Cardiac fibroblast (primary cell): ENCODE data around the gene DNAJB4.
"Not testable (repeated sequence)": the region's sequence is repeated elsewhere in the genome, so short reads cannot be mapped to it uniquely, and the experiment has no call there.

Experiments used
- DNase-seq, 2 donors: peaks; one replicate each; pipeline versions ENCODE4 v3.0.0 to v3.0.0-alpha.2; 2010; ENCODE audit warnings: low read depth in 2 of 2
- H3K4me3 ChIP-seq, 2 donors: replicated peaks in 1 of 2; 1 replicate in 1 of 2; 2 replicates in 1 of 2; pipeline ENCODE4 v1.5.1; 2011; ENCODE audit warnings: low read depth in 2 of 2, low read length in 2 of 2, mild to moderate bottlenecking in 2 of 2, moderate library complexity in 1 of 2
- TF ChIP-seq, protein P1 (sequence below): IDR thresholded peaks from one replicate; pipeline ENCODE4 v1.5.1; 2011; ENCODE audit warnings: low read depth, mild to moderate bottlenecking, low read length, inconsistent platforms

Gene DNAJB4

DNA sequence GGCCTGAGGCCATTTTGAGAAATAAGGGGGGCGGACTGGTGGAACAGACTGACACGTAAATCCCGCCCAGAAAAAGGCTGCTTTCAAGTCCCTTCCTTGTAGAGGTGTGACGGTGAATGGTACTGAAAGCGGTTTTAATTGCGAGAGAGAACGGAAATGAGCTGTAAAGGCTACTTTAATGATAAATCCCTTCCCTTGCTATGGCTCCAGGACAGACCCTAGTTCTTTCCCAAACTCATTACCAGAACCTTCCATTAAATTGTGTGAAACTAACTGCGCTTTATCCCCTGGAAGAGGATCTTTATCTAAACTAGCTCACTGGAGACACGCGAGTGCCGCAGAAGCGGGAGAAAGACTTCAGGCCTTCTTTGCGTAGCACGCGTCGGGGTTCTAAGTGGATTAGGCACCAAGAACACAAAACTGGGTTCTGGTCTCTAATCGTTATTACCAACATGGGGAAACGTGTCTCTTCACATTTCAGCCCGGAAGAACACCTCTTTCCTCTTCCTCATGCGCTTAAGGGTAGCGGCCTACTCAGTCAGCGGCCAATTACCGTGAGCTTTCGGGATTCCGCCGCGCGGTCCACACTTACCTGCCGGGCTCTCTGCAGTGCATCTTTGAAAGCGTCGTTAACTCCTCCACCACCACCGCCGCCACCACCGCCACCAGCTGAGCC is 26.3 kb upstream of the DNAJB4 start:
- TF ChIP-seq, protein P1, sequence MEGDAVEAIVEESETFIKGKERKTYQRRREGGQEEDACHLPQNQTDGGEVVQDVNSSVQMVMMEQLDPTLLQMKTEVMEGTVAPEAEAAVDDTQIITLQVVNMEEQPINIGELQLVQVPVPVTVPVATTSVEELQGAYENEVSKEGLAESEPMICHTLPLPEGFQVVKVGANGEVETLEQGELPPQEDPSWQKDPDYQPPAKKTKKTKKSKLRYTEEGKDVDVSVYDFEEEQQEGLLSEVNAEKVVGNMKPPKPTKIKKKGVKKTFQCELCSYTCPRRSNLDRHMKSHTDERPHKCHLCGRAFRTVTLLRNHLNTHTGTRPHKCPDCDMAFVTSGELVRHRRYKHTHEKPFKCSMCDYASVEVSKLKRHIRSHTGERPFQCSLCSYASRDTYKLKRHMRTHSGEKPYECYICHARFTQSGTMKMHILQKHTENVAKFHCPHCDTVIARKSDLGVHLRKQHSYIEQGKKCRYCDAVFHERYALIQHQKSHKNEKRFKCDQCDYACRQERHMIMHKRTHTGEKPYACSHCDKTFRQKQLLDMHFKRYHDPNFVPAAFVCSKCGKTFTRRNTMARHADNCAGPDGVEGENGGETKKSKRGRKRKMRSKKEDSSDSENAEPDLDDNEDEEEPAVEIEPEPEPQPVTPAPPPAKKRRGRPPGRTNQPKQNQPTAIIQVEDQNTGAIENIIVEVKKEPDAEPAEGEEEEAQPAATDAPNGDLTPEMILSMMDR: no peak
- H3K4me3 ChIP-seq: peak overlapping the region; percentile 72 to 82
- peak; percentile 95 to 96 for DNase-seq

DNA sequence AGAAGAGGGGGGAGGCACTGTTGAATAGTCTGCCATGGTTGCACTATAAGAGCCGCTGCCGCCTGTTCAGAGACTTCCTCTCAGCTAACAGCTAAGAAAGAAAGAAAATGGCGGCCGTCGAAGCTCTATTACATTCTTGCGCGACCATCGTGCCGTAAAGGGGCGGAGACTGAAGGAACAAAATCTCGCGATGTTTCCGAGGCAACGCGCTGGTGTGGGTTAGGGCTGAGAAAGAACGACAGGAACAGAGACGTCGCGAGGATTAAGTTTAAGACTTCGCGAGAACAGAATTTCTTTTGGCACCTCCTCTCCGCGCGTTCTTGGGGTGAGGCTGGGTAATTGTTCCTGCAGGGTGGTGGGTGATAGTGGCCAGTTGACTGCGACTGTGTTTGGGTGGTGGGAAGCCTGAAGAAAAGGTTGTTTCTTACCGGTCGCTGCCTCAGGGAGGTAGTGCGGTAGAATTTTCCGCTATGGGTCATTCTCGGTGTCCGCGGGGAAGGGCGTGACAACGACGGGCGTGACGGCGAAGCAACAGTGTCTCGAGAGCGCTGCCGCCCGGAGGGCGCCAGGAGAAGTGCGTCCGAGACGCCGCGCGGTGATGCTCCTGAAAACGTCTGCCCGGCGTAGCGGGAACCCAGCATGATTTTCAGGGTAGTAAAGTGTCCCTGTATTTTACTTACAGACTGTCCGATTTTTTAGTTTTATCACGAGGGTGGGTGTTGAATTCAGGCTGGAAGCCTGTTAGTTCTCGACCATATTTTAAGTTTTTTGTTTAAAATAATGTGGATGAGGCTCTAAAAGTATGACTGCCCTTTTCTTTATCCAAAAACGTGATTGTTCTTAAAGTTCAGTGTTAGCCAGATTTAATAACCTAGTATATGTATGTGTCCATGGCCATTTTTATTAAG is 25.5 kb upstream of the DNAJB4 start, which contains the start of gene FUBP1:
TSS of gene FUBP1 (minus strand) at position 104 of the 908 bp plus-strand sequence. CDS start at position 36, 68 bp downstream.
- H3K4me3 ChIP-seq: peak within 1 kb of the TSS; percentile 72 to 82
- TF ChIP-seq, protein P1: peak; percentile 73
- DNase-seq: peak; percentile 100

DNA sequence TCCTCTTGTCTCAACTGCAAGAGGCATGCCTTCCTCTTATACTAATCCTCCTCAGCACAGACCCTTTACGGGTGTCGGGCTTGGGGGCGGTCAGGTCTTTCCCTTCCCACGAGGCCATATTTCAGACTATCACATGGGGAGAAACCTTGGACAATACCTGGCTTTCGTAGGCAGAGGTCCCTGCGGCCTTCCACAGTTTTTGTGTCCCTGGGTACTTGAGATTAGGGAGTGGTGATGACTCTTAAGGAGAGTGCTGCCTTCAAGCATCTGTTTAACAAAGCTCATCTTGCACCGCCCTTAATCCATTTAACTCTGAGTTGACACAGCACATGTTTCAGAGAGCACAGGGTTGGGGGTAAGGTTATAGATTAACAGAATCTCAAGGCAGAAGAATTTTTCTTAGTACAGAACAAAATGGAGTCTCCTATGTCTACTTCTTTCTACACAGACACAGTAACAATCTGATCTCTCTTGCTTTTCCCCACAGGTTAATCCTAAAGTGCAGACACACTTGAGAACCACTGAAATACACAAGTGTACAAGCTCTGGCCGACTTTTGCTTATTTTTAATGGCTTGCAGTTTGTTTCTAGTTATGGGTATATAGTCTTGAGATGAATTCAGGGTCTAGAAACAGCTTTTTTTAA is 21.3 kb upstream of the DNAJB4 start:
- not testable (repeated sequence) for H3K4me3 ChIP-seq, DNase-seq

DNA sequence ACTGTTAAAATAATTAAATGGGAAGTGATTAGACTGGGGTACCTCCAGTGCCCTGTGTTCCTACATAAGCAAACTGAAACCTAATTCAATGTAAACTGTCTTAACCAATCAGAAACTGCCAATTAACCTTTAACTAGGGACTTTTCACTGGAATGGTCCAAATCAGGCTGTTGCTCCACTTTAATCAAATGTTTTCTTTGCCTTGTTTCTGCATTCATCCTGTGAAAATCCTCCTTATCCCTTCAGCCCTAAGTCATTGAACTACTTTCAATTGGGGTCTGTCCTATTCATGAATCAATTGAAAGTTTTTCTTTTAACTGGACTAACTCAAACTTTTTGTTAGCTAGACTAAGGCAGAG is 20.8 kb upstream of the DNAJB4 start:
- no peak for DNase-seq
- no peak overlapping the region for H3K4me3 ChIP-seq
- TF ChIP-seq, protein P1: no peak

DNA sequence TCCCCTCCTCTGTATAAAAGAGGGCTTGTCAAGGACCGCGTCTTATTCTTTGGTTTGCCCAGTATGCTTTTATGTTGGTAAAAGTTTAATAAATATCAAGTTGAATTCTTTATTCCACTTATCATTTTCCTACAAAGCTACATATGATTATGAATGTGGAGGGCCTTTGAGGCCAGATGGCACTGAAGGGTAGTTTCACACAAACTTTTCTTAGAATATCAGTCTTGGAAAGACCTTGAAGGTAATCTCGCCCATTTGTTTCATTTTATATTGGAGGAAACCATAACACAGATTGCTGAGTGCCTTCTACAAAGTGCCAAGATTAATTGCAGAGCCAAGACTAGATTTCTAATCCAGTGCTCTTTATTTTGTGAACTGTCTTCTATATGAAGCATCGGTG is 20.1 kb upstream of the DNAJB4 start:
- DNase-seq: no peak

DNA sequence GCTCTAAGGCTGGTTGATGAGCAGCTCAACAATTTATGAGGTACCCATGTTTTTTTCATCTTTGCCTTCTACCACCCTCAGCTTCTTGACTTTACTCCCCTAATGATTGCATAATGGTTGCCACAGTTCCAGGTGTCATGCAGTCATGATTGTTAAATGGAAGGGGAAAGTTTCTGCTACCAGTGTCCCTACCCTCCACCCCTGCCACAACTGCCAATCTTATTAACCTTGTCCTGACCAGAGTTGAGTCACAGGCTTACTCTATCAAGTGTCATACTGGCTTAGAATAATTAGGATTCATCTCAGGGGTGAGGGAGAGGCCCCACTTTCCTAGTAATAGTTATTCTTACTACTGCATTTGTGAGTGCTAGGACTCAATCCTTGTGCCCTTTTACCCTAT is 17.9 kb upstream of the DNAJB4 start:
- DNase-seq: no peak
- no peak overlapping the region for H3K4me3 ChIP-seq
- TF ChIP-seq, protein P1: no peak

More for the DNA sequence above, 20.1 kb upstream of the DNAJB4 start:
- H3K4me3 ChIP-seq: no peak overlapping the region
- TF ChIP-seq, protein P1: no peak

DNA sequence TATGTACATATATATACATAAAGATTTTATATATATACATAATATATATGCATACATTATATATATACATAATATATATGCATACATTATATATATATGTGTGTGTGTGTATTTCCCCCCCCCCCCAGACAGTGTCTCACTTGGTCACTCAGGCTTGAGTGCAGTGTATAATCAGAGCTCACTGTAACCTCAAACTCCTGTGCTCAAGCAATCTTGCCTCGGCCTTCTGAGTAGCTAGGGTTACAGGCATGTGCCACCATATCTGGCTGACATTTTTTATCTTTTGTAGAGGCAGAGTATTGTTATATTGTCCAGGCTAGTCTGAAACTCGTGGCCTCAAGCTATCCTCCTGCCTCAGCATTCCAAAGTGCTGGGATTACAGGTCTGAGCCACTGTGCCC is 16.8 kb upstream of the DNAJB4 start:
- H3K4me3 ChIP-seq: no peak overlapping the region
- TF ChIP-seq, protein P1: no peak
- DNase-seq: no peak
